Islet of Langerhans (tissue), 1 donor: ENCODE results near the gene TCEAL8.
"Not testable (repeated sequence)": the region's sequence is repeated elsewhere in the genome, so short reads cannot be mapped to it uniquely, and the experiment has no call there.

Experiments used
- FAIRE-seq: peaks from one replicate; lab custom pipeline; 2011; peaks lifted over from hg19 to GRCh38; lab: Jason Lieb, UNC

TCEAL8 gene

GRCh38 chrX:103254921-103255493 is at the start of gene TCEAL8:
Gene TCEAL8 (minus strand): TSS chrX:103255155. CDS start chrX:103253979, 1,176 bp downstream.
- FAIRE-seq = no peak

DNA sequence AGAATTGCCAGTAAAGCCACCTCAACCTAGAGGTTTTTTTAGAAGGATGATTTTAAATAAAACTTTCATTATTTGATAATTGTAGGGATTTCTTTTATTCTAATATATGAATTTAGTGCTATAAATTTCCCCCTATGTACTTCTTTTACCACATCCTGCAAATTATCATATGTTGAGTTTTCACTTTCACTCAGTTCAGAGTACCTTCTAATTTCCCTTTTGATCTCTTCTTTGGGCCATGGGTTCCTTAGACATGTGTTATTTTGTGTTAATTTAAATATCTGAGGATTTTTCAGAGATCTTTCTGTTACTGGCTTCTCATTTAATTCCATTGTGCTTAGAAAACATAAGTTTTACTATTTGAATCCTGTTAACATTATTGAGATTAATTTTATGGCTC is 49.8 kb upstream of the TCEAL8 start:
- FAIRE-seq = no peak

- FAIRE-seq = no peak
Measured at GRCh38 chrX:103293118-103293517, 38.2 kb upstream of the TCEAL8 start.

DNA sequence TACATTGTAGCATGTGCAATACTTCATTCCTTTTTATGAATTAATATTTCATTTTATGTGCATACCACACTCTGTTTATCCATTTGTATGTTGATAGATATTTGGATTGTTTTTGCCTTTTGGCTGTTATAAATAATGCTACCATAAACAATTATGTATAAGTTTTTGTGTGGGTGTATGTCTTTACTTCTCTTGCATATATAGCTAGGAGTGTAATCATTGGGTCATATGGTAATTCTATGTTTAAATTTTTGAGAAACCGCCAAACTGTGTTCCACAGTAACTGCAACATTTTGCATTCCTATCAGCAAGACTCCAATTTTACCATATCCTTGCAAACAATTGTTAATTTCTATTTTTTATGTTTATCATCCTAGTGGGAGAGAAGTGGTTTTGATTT is 24.7 kb upstream of the TCEAL8 start:
- FAIRE-seq = no peak

GRCh38 chrX:103276581-103277002 is 21.6 kb upstream of the TCEAL8 start, which contains the start of gene TCEAL5:
Gene TCEAL5 (minus strand): TSS chrX:103276750. CDS start chrX:103274563, 2,187 bp downstream.
- no peak for FAIRE-seq

DNA sequence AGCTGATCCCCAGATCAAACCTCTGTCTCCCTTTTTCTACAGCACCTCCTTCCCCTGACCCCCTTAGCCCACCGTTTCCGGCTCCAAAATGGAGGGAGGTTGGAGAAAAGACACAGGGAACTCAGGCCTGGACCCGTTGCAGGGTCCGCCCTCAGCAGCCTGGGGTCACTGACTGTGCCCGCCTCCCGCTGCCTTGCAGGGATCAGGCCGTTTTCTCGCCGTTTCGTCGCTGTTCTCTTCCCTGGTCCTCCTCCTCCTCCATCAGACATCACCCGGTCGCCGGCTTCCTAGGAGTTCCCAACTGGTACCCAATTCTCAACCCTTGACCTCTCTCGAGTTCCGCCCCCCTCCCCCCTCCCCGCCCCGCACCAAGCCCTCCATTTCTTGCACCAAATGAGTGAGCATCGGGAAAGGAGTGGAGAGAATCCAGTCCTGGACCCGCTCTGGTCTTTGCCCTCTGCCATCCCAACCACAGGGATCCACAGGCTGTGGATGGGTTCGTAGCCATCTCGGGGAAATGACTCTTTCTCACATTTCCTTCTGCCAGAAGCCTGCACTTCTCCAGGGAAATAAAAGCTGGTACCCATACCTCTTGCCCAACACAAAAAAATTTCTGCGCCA is 21.1 kb upstream of the TCEAL8 start:
- no peak for FAIRE-seq

DNA sequence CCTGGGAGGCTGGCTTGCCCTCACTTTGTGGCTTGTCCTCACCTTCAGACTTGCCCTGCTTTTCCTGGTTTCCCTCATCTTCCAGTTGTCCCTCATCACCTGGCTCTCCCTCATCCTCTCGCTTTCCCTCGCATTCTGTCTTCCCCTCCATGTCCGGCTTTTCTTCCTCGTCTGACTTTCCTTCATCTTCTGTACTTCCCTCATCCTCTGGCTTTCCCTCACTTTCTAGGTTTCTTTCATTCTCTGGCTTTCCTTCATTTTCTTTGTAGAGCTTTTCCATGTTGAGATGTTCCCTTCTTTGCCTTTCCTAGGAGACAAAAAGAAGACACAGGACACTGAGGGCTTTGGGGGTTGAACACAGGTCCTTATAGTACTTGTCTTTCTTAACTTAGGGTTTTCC is 19.3 kb upstream of the TCEAL8 start:
- FAIRE-seq = no peak

DNA sequence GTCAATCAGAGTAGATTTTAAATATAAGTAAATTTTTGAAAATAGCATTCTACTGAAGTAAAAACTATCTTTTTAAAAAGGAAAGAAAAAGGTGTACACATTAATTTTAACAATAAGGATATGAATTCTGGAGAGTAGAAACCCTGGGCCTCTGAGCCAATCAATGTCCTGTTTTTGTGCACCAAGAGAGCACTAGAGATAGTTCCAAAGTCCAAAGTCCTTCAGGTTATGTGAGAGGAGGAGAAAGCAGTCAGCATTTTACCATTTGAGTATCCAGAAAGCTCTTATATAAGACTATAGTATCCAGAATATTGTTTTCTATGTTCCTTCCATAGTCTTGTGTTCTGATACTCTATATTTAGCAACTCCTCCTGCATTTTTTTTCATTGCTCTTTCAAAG is 3.3 kb upstream of the TCEAL8 start:
- FAIRE-seq = no peak

DNA sequence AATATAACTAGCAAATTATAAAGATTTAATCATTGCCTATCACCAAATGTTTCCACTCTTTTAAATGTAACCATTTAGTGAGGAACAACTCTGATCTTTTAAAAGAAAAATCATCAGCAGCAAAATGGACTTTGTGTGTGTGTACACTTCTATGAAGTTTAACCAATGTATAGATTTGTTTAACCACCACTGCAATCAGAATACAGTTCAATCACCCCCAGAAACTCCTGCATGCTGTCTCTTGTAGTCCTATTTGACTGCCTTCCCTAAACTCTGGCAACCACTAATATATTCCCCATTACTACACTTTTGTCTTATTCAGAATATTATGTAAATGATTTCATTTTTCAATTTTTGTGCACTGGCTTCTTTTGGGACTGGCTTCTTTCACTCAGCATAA is 1.7 kb upstream of the TCEAL8 start:
- no peak for FAIRE-seq

GRCh38 chrX:103254171-103254824 is 657 bp downstream of the TCEAL8 start:
- no peak for FAIRE-seq

DNA sequence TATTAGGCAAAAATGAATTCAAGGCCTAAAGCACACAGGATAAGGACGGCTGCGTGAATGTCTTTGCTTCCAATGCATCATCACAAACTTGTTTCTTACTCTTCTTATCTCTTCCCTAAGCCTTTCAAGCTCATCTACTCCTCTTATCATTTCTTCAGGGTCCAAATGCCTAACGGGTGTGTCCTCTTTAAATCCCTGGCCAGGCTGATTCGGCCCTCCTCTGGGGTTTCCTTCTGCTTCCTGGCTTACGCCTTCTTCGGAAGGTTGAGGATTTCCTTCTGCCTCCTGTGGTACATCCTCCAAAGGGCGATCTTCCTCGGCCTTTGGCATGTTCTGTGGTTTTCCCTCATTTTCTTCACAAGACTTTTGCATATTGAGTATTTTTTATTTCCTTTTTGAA is 1.3 kb downstream of the TCEAL8 start:
- no peak for FAIRE-seq

GRCh38 chrX:103250977-103251376 is 4.0 kb downstream of the TCEAL8 start:
- no peak for FAIRE-seq

GRCh38 chrX:103249805-103250204 is 5.2 kb downstream of the TCEAL8 start:
- FAIRE-seq = no peak

DNA sequence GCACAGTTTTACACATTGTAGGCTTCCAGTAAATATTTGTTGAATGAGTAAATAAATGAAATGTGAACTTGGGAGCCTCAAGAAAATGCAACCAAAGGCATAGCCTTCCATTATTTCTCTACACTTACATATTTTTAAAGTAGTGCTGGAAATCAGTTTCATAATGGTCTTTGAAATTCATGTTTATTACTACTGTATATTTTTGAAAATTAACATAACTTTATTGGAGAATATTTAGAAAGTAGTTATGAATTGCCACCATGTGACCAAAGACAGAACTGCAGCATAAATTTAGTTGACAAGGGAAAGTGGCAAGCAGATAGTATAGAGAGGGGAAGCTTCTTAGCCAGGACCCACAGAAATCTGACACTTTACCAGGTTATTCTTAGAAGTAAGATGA is 6.4 kb downstream of the TCEAL8 start:
- peak; percentile 99 for FAIRE-seq

- no peak for FAIRE-seq
Measured at GRCh38 chrX:103240155-103240554, 14.8 kb downstream of the TCEAL8 start.

DNA sequence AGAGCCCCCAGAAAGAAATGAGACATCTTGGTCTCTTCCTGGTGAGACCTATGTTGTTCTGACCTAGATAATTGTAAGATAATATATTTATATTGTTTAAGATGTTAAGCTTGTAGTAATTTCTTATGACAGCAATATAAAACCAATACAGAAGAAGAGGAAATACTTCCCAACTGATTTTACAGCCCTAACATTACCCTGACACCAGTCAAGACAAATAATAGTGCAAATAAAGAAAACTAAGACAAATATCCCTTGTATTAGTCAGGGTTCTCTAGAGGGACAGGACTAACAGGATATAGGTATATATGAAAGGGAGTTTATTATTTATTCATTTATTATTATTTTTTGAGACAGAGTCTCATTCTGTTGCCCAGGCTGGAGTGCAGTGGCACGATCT is 18.7 kb downstream of the TCEAL8 start:
- FAIRE-seq = no peak

DNA sequence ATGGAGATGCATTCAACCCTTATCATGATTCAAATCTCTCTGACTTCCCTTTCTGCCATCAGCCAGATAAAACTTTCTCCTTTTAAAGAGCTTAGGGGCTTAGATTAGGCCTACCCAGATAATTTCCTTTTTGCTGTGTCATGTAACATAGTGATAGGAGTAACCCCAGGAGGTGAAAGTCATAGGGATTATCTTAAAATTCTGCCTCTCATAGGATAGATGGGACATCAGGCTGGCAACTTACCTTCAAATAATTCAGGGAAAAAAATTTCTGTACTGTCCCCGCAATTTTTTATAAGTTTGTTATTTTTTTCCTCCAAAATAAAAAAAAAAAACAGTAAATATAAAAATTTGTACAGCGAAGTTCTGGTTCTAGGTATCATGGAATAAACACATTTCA is 19.3 kb downstream of the TCEAL8 start:
- not testable (repeated sequence) for FAIRE-seq

DNA sequence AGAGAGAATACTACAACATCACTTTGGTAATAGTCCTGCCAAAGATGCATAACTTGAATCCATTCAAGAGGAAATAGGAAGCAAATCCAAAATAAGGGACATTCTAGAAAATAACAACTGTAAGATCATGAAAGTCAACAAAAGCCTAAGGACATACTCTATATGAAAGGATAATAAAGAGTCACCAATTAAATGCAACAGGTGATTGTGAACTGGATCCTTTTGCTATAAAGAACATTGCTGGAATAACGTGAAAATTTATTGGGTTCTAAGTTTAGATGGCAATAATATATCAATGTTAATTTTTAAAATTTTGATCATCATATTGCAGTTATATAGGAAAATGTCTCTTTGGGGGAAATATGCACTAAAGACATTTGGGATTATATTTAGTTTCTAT is 20.1 kb downstream of the TCEAL8 start:
- FAIRE-seq = no peak

GRCh38 chrX:103233263-103233662 is 21.7 kb downstream of the TCEAL8 start:
- FAIRE-seq = no peak

DNA sequence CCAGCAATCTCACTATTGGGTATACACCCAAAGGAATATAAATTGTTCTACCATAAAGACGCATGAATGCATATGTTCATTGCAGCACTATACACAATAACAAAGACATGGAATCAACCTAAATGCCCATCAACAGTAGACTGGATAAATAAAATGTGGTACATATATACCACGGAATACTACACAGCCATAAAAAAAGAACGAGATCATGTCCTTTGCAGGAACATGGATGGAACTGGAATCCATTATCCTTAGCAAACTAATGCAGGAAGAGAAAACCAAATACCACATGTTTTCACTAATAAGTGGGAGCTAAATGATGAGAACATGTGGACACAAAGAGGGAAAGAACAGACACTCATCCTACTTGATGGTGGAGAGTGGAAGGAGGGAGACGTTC is 29.0 kb downstream of the TCEAL8 start:
- FAIRE-seq = not testable (repeated sequence)

GRCh38 chrX:103220511-103221323 is 34.2 kb downstream of the TCEAL8 start:
- FAIRE-seq = no peak

DNA sequence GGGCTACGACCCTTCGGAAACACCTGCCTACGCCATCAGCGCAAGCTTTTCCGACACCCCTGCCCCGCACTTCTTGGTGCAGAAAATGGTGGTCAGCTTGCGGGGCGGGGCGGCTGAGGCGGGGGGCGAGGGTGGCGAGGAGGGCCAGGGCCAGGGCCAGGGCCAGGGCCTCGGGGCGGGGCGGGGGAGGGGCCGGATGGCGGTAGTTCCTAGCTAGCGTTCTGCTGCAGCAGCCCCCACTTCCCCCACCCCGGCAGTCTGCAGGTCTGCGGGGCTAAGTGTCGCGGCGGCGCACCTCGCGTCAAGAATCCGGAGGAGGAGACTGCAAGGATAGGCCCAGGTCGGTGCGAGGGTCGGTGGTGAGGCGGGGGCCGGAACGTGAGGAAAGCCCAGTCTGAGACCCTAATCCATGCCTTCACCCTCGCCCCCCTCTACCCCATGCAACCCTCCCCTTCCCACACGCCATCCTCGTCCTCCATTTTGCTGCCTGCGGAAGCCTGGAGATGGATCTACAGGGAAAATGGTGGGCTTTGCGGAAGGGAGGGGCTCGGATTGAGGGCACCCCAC is 39.4 kb downstream of the TCEAL8 start:
- no peak for FAIRE-seq
